ENCODE measurements around the gene DYSF.

DYSF gene

DNA sequence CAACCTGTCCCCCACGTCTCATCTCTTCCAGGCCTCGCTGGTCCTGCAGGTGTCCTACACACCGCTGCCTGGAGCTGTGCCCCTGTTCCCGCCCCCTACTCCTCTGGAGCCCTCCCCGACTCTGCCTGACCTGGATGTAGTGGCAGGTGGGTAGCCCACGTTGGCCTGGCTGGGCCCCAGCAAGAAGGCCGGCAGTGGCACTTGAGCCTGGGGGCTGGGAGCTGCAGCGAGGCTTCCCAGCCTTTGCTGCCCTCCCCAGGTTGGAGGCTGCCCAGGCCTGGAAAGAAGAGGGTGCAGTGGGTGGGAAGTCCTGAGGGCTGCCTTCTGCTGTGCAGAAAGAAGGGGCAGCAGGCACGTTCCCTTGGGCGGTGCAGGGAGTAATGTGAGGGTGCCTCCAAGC is 58.4 kb downstream of the DYSF start:
- H3K4me3 ChIP-seq (ENCODE audit: low read depth, low read length) = no peak overlapping the region
- TF ChIP-seq, protein P1, sequence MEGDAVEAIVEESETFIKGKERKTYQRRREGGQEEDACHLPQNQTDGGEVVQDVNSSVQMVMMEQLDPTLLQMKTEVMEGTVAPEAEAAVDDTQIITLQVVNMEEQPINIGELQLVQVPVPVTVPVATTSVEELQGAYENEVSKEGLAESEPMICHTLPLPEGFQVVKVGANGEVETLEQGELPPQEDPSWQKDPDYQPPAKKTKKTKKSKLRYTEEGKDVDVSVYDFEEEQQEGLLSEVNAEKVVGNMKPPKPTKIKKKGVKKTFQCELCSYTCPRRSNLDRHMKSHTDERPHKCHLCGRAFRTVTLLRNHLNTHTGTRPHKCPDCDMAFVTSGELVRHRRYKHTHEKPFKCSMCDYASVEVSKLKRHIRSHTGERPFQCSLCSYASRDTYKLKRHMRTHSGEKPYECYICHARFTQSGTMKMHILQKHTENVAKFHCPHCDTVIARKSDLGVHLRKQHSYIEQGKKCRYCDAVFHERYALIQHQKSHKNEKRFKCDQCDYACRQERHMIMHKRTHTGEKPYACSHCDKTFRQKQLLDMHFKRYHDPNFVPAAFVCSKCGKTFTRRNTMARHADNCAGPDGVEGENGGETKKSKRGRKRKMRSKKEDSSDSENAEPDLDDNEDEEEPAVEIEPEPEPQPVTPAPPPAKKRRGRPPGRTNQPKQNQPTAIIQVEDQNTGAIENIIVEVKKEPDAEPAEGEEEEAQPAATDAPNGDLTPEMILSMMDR (IDR thresholded peaks at IDR 0.05; ENCODE audit: low read depth, low read length, missing control alignments) = no peak
- in situ Hi-C loops (cut with HindIII; ENCODE audit: low sequenced_read_pairs) = no loop called here
- DNase-seq (ENCODE audit: low read depth) = no peak

DNA sequence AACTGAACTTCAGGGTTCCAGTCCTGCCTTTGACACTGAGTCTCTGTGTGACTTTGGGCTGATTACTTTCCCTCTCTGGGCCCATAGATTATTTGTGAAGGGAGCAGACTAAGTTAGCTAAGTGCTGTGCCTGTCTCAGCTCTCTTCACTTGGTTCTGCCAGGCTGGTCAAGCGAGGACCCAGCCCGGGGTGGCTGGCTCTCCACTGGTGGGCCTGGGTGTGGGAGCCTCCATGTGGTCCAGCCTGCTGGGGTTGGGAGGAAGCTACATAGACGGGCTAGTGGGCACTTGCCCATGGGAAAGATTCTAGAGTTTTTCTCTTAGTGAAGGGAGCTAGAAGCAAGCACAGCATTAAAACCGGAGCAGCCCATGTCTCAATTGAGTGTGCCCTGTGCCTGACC is 59.0 kb downstream of the DYSF start:
- in situ Hi-C loops (cut with HindIII; ENCODE audit: low sequenced_read_pairs) = no loop called here
- TF ChIP-seq, protein P1 (IDR thresholded peaks at IDR 0.05; ENCODE audit: low read depth, low read length, missing control alignments) = no peak
- DNase-seq (ENCODE audit: low read depth) = no peak
- H3K4me3 ChIP-seq (ENCODE audit: low read depth, low read length) = no peak overlapping the region

DNA sequence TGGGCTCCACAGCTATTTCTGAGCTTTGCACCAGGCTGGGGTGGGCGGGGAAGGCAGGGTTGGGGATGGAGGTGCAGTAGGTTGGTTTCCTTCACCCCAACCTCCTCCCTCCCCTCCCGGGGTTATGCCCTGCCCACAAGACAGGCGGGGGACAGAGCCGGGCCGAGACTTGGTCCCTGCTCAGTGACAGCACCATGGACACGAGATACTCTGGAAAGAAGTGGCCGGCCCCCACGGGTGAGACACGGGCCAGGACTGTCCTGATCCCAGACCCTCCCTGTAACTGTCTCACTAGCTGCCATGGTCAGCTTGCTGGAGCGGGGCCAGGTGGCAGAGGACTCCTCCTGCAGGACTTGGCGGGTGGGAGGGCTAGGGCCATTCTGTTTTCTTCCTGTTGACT is 59.7 kb downstream of the DYSF start:
- in situ Hi-C loops (cut with HindIII; ENCODE audit: low sequenced_read_pairs) = no loop called here
- TF ChIP-seq, protein P1 (IDR thresholded peaks at IDR 0.05; ENCODE audit: low read depth, low read length, missing control alignments) = no peak
- DNase-seq (ENCODE audit: low read depth) = no peak
- no peak overlapping the region for H3K4me3 ChIP-seq (ENCODE audit: low read depth, low read length)

DNA sequence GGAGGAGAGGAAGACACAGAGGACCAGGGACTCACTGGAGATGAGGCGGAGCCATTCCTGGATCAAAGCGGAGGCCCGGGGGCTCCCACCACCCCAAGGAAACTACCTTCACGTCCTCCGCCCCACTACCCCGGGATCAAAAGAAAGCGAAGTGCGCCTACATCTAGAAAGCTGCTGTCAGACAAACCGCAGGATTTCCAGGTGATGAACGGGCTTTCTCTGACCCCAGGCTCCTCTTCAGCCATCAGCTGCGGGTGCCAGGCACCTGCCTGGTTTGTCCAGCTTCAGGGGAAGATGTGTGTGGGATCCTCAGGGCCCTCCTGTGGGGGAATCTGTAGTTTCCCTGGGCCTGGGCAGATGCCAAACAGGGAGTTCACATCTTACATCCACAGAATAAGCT is 60.4 kb downstream of the DYSF start:
- DNase-seq (ENCODE audit: low read depth) = no peak
- H3K4me3 ChIP-seq (ENCODE audit: low read depth, low read length) = no peak overlapping the region
- TF ChIP-seq, protein P1 (IDR thresholded peaks at IDR 0.05; ENCODE audit: low read depth, low read length, missing control alignments) = no peak
- in situ Hi-C loops (cut with HindIII; ENCODE audit: low sequenced_read_pairs) = no loop called here

DNA sequence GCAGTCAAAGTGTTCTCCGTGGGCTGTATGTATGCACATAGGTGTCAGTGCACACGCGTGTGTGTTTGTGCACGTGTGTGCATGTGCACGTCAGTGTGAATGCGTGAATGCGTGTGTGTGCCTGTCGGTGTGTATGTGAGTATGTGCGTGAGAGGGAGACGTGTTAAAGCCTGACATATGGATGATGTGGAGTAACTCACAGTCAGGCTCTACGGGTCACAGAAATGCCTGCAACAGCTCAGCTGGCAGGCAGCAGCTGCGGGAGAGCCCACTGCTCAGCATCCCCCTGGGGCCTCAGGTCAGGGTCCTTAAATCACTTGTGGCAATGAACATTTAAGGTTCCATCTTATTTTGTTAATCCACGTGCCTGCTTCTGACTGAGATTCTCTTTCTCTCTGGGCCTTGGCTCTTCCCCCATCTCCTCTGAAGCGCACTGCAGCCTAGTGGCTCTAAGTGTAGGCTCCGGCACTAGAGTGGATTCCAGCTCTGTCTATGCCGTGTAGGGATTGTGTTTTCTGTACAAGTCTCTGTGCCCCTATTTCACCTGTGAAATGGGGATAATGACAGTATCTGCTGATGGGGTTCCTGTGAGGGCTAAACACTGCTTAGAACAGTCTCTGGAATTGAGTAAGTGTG is 63.0 kb downstream of the DYSF start:
- H3K4me3 ChIP-seq (ENCODE audit: low read depth, low read length) = no peak overlapping the region
- no peak for DNase-seq (ENCODE audit: low read depth)
- TF ChIP-seq, protein P1 (IDR thresholded peaks at IDR 0.05; ENCODE audit: low read depth, low read length, missing control alignments) = no peak
- in situ Hi-C loops (cut with HindIII; ENCODE audit: low sequenced_read_pairs) = no loop called here

DNA sequence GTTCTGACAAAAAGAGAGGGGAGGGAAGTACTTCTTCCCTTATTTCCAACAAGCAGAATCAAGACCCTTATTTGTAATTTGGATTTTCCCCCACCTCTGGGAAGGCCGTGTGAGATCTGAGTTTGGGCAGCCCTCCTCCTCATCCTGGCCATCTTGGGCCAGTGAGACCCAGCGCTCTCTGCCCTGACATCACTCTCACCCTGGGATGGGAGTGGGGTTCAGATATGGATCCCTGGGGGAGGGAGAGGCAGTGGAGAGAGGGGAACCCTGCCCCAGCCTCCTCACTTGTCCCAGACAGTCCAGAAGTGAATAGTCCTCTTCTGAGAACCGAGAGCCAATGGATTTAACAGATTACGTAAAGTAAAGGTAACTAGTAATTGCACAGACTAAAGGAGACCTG is 64.5 kb downstream of the DYSF start:
- in situ Hi-C loops (cut with HindIII; ENCODE audit: low sequenced_read_pairs) = no loop called here
- TF ChIP-seq, protein P1 (IDR thresholded peaks at IDR 0.05; ENCODE audit: low read depth, low read length, missing control alignments) = no peak
- no peak for DNase-seq (ENCODE audit: low read depth)
- H3K4me3 ChIP-seq (ENCODE audit: low read depth, low read length) = no peak overlapping the region

All from astrocyte of the cerebellum (primary cell).